Thoracic aorta (tissue), 2 donors: ENCODE data around the gene SNX32. TPM values are rescaled to one million over a fixed set of nuclear protein-coding genes. Genes with fewer than 3 reads are reported as not detected.

ENCODE experiments used
- ATAC-seq: fragments of 150-250 bp; one replicate; pipeline ENCODE4 v1.8.0; 2017; ENCODE audit warnings: low read depth; ENCODE audit not compliant: insufficient number of reproducible peaks, low FRiP score
- DNase-seq: peaks from one replicate; pipeline ENCODE4 v3.0.0-alpha.2; 2020; ENCODE audit warnings: low spot score
- H3K27ac ChIP-seq, 2 donors: fragments of 200-600 bp; sonication (generic); 1 replicate in 1 of 2; 2 replicates in 1 of 2; pipeline ENCODE4 v1.5.1; 2016; ENCODE audit warnings: mild to moderate bottlenecking in 2 of 2, moderate library complexity in 2 of 2
- H3K27me3 ChIP-seq: fragments of 200-600 bp; sonication (generic); replicated peaks from 2 replicates; pipeline ENCODE4 v1.6.0; 2016; ENCODE audit warnings: mild to moderate bottlenecking; ENCODE audit not compliant: insufficient read depth
- H3K36me3 ChIP-seq: fragments of 200-600 bp; sonication (generic); one replicate; pipeline ENCODE4 v1.5.1; 2016
- H3K4me1 ChIP-seq, 2 donors: fragments of 200-600 bp; sonication (generic); 1 replicate in 1 of 2; 2 replicates in 1 of 2; pipeline versions ENCODE4 v1.5.1 to v1.6.0; 2016; ENCODE audit warnings: low read depth in 2 of 2, mild to moderate bottlenecking in 1 of 2; ENCODE audit not compliant: control insufficient read depth in 1 of 2
- H3K4me3 ChIP-seq: fragments of 200-600 bp; sonication (generic); 2 replicates; pipeline ENCODE4 v1.5.1; 2016; ENCODE audit warnings: mild to moderate bottlenecking
- H3K9me3 ChIP-seq: fragments of 200-600 bp; sonication (generic); 2 replicates; pipeline ENCODE4 v1.5.1; 2016
- total RNA-seq, 2 donors: library from RNA; depleted of rRNA; stranded (reverse); fragments of >200 nt; gene quantifications; one replicate each; pipeline versions ENCODE4 v1.1.0 to v1.2.3, GENCODE V29; 2016
- TF ChIP-seq, protein P1 (sequence below): fragments of 200-600 bp; sonication (generic); IDR thresholded peaks from one replicate; pipeline ENCODE4 v1.5.1; 2019; ENCODE audit warnings: antibody characterized with exemption

SNX32 gene
- total RNA-seq, 2 donors from 2014 or later = 0.81 TPM; not detected in 1

DNA sequence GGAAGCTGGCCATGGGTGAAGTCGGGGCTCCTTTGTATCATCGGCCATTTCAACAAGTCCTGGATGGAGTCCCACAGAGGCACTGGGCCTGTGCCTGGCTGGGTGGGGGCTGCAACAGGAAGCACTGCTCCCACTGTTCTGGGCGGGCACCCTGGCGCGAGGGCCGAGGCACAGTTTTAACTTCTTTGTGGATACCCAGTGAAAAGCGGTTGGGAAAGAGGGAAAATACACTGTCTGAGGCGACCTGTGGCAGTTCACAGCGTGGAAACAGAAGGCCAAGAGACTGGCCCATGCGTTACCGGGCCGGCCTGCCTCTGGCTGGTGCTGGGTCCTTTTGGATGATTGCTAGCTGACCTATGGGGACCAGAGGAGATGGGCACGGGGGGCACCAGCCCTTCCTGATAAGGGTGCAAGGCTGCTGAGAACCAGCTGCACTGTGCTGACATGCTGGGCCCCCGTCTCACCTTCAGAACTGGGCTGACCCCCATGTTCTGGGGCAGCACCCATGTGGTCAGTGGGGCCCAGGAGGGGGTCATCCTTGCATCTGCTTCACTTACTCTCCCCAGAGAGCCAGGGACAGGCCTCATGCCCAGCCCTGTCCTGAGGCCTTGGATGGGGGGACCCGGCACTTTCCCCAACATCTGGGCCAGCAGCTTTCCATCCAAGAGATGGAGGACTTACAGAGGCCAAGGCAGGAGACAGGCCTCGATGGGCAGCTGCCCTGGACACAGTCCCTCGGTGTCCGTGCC is 42.7 kb upstream of the SNX32 start:
- Histone ChIP-seq H3K9me3 (no peaks in the 10 kb centered on the region), H3K36me3 (no peaks in the 10 kb centered on the region), H3K27ac (no peak overlapping the region), H3K4me3 (no peak overlapping the region), H3K4me1 (peaks cover 8 to 19% of the 10 kb centered on the region in 2 donors), H3K27me3 (no peaks in the 10 kb centered on the region)
- TF ChIP-seq, protein P1, sequence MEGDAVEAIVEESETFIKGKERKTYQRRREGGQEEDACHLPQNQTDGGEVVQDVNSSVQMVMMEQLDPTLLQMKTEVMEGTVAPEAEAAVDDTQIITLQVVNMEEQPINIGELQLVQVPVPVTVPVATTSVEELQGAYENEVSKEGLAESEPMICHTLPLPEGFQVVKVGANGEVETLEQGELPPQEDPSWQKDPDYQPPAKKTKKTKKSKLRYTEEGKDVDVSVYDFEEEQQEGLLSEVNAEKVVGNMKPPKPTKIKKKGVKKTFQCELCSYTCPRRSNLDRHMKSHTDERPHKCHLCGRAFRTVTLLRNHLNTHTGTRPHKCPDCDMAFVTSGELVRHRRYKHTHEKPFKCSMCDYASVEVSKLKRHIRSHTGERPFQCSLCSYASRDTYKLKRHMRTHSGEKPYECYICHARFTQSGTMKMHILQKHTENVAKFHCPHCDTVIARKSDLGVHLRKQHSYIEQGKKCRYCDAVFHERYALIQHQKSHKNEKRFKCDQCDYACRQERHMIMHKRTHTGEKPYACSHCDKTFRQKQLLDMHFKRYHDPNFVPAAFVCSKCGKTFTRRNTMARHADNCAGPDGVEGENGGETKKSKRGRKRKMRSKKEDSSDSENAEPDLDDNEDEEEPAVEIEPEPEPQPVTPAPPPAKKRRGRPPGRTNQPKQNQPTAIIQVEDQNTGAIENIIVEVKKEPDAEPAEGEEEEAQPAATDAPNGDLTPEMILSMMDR = no peak
- DNase-seq (no peak), ATAC-seq (no peak)

- no peak overlapping the region for H3K4me3 ChIP-seq
- DNase-seq = no peak
- H3K36me3 ChIP-seq = no peaks in the 10 kb centered on the region
- no peaks in the 10 kb centered on the region for H3K9me3 ChIP-seq
- TF ChIP-seq, protein P1 = no peak
- ATAC-seq = no peak
- H3K4me1 ChIP-seq = peaks cover 8 to 12% of the 10 kb centered on the region in 2 donors
- no peak overlapping the region for H3K27ac ChIP-seq
- no peaks in the 10 kb centered on the region for H3K27me3 ChIP-seq
Measured at GRCh38 chr11:65791719-65792213, 42.0 kb upstream of the SNX32 start.

DNA sequence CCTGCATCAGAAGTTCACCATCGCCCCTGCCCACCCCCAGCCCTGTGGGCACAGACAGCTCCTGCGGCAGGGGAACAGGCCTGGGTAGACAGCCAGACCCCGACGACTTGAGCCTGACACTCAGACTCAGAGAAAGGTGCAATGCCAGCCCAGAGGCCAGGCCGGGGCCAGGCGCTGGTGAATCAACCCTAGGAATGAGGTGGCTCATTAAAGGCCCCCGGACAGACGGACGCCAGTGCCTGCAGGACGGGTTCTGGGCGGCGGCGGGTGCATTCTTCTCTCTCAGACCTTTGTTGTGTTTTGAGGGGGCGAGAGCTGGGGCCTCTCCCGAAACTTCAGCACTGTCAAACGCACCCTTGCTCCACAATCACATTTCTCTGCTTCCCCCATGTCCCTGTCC is 41.3 kb upstream of the SNX32 start:
- no peak for ATAC-seq
- no peak for DNase-seq
- TF ChIP-seq, protein P1 = no peak
- no peaks in the 10 kb centered on the region for H3K27me3 ChIP-seq
- H3K27ac ChIP-seq = no peak overlapping the region
- peaks cover 6 to 8% of the 10 kb centered on the region in 2 donors for H3K4me1 ChIP-seq
- no peak overlapping the region for H3K4me3 ChIP-seq
- no peaks in the 10 kb centered on the region for H3K9me3 ChIP-seq
- H3K36me3 ChIP-seq = no peaks in the 10 kb centered on the region

DNA sequence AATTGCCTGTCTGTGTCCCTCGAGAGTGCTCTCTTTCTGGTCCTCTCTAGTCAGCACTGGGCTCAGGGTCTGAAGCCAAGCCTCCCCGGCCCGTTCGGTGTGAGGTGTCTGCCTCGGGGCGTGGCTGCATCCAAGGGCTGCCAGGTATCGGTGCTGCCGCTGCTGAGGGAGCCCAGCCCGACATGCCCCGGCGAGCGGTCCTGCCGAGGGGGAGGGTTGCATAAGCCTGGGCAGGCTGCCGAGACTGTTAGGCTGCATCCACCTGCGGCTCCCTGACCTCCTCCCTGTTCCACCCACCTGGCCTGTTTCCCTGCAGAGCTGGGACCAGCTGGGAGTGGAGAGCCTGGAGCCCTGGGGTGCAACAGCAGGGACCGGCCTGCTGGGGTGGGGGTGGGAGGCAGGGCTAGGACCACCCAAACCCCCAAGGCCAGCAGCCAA is 40.6 kb upstream of the SNX32 start:
- DNase-seq (no peak), ATAC-seq (no peak)
- H3K36me3 ChIP-seq = no peaks in the 10 kb centered on the region
- H3K9me3 ChIP-seq = no peaks in the 10 kb centered on the region
- no peak overlapping the region for H3K4me3 ChIP-seq
- TF ChIP-seq, protein P1 = no peak
- no peak overlapping the region for H3K27ac ChIP-seq
- H3K4me1 ChIP-seq = peaks cover 0 to 2% of the 10 kb centered on the region in 2 donors
- no peaks in the 10 kb centered on the region for H3K27me3 ChIP-seq

DNA sequence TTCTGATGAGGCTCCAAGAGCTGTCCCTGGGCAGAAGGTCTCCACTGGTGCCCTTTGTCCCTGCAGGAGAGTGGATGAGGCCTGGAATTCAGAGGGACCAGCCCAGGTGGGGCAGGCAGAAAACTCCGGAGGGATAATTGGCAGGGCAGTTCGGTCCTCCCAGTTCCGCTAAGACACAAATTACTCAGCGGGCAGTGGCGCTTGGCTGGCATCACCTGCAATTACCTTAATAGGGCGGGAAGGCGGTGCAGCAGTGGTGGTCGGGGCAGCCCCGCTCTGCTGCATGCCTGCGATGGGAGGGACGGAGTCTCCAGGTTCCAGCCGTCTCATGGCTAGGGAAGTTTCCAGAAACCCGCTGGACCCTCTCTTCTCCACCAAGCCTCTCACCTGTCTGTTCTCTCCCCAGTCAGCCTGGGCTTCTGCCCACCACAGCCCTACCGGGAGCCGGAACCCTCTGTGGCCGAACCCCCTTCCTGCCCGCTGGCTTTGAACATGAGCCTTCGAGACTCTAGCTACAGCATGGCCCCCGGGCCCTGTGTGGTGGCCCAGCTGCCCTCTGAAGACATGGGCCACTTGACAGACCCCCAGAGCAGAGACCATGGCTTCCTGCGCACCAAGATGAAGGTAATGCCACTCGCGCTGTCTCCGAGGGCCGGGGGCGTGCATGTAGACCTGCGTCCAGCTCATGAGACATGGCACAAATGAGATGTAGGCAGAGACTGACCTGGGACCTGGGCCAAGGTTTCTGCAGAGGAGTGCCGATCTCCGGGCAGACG is 40.0 kb upstream of the SNX32 start:
- no peaks in the 10 kb centered on the region for H3K9me3 ChIP-seq
- no peaks in the 10 kb centered on the region for H3K36me3 ChIP-seq
- H3K4me1 ChIP-seq = no peaks in the 10 kb centered on the region
- TF ChIP-seq, protein P1 = no peak
- ATAC-seq (no peak), DNase-seq (no peak)
- no peak overlapping the region for H3K27ac ChIP-seq
- H3K4me3 ChIP-seq = no peak overlapping the region
- no peaks in the 10 kb centered on the region for H3K27me3 ChIP-seq
